Endothelial cell of umbilical vein (primary cell): Measurements from ENCODE around the gene HIP1. TPM values are rescaled to one million over a fixed set of nuclear protein-coding genes. Genes with fewer than 3 reads are reported as not detected.

Experiments used
- BruUV-seq: library from RNA; stranded (reverse); fragments of 400-500 nt; replicated peaks from 2 replicates; lab custom pipeline; 2021; lab: Mats Ljungman, UMichigan
- CTCF ChIA-PET: fragments of 300-600, 350-600 bp; sonication (Branson Sonifier 250); formaldehyde crosslinking; loops from one replicate; lab custom pipeline; 2021; ENCODE audit warnings: antibody characterized with exemption, inconsistent platforms; lab: Charles Lee
- POLR2A ChIA-PET: fragments of 300-600, 350-600 bp; sonication (Branson Sonifier 250); formaldehyde crosslinking; loops from one replicate; lab custom pipeline; 2021; ENCODE audit warnings: antibody characterized with exemption, inconsistent platforms; lab: Charles Lee
- DNase-seq: peaks from one replicate; pipeline ENCODE4 v3.0.0-alpha.2; 2011; ENCODE audit warnings: low read depth, low spot score
- FAIRE-seq: peaks from 2 replicates; lab custom pipeline; 2011; peaks lifted over from hg19 to GRCh38; lab: Jason Lieb, UNC
- H2AFZ ChIP-seq: 2 replicates; pipeline ENCODE4 v1.6.0; 2012; ENCODE audit warnings: low read depth, low read length, control low read depth, inconsistent platforms
- H3K27ac ChIP-seq: 2 replicates; pipeline ENCODE4 v1.5.1; 2011; ENCODE audit warnings: low read depth, mild to moderate bottlenecking, control low read depth, low read length, moderate library complexity; ENCODE audit not compliant: insufficient read depth
- H3K27me3 ChIP-seq, 2 experiments: 2 replicates each; pipeline versions ENCODE4 v1.6.0 to v1.6.1; 2011; ENCODE audit warnings: low read length in 2 of 2, mixed read lengths in 1 of 2; ENCODE audit not compliant: control insufficient read depth in 2 of 2, insufficient read depth in 2 of 2
- H3K36me3 ChIP-seq, 2 experiments: 2 replicates in 1 of 2; 3 replicates in 1 of 2; pipeline ENCODE4 v1.5.1; 2011; ENCODE audit warnings: low read length in 2 of 2, mild to moderate bottlenecking in 1 of 2, moderate library complexity in 1 of 2; ENCODE audit not compliant: control insufficient read depth in 2 of 2, insufficient read depth in 2 of 2; ENCODE audit errors: extremely low read depth in 1 of 2
- H3K4me1 ChIP-seq: 3 replicates; pipeline ENCODE4 v1.5.1; 2011; ENCODE audit warnings: mild to moderate bottlenecking, low read length; ENCODE audit not compliant: control insufficient read depth, insufficient read depth; ENCODE audit errors: extremely low read depth
- H3K4me2 ChIP-seq: 2 replicates; pipeline ENCODE4 v1.6.1; 2011; ENCODE audit warnings: low read length, control low read depth, mixed read lengths; ENCODE audit not compliant: insufficient read depth
- H3K4me3 ChIP-seq, 3 experiments: fragments of 200-600 bp in 1 of 3; sonication (generic), shearing (Covaris generic) in 1 of 3; replicated peaks in 1 of 3; 2 replicates each; pipeline ENCODE4 v1.5.1; 2011 to 2016; ENCODE audit warnings: control low read depth in 3 of 3, low read length in 3 of 3, mild to moderate bottlenecking in 2 of 3, inconsistent platforms in 1 of 3, low read depth in 1 of 3, moderate library complexity in 1 of 3; ENCODE audit not compliant: insufficient read depth in 1 of 3
- H3K79me2 ChIP-seq: 2 replicates; pipeline ENCODE4 v1.6.0; 2012; ENCODE audit warnings: low read length, inconsistent platforms; ENCODE audit not compliant: control insufficient read depth, insufficient read depth
- H3K9ac ChIP-seq: replicated peaks from 2 replicates; pipeline ENCODE3; 2011; ENCODE audit warnings: low read length, control low read depth; ENCODE audit not compliant: insufficient read depth; ENCODE audit errors: extremely low read depth
- H3K9me1 ChIP-seq: replicated peaks from 3 replicates; pipeline ENCODE4 v1.6.0; 2011; ENCODE audit warnings: mild to moderate bottlenecking, low read length; ENCODE audit not compliant: control insufficient read depth, insufficient read depth; ENCODE audit errors: extremely low read depth
- H3K9me3 ChIP-seq: replicated peaks from 2 replicates; pipeline ENCODE4 v1.5.1; 2012; ENCODE audit warnings: low read length, inconsistent platforms; ENCODE audit not compliant: control insufficient read depth, insufficient read depth
- H4K20me1 ChIP-seq: replicated peaks from 2 replicates; pipeline ENCODE3; 2011; ENCODE audit warnings: mild to moderate bottlenecking, low read length; ENCODE audit not compliant: control insufficient read depth, insufficient read depth; ENCODE audit errors: extremely low read depth
- CTCF ChIP-seq, 2 donors: IDR thresholded peaks; 1 replicate in 1 of 2; 2 replicates in 1 of 2; pipeline ENCODE4 v1.5.1; 2011; ENCODE audit warnings: low read length in 2 of 2, mild to moderate bottlenecking in 2 of 2, moderate library complexity in 2 of 2, control low read depth in 1 of 2, inconsistent platforms in 1 of 2, low read depth in 1 of 2; ENCODE audit not compliant: insufficient read depth in 1 of 2; ENCODE audit errors: extremely low read depth in 1 of 2
- EZH2 ChIP-seq: IDR thresholded peaks from 2 replicates; pipeline ENCODE4 v1.6.1; 2012; ENCODE audit warnings: borderline replicate concordance, low read depth, mild to moderate bottlenecking, moderate library complexity, low read length, inconsistent platforms; ENCODE audit not compliant: severe bottlenecking
- FOS ChIP-seq: IDR thresholded peaks from 2 replicates; pipeline ENCODE4 v1.6.1; 2011; ENCODE audit warnings: mild to moderate bottlenecking, low read length, moderate library complexity, borderline replicate concordance; ENCODE audit not compliant: insufficient read depth
- GATA2 ChIP-seq: IDR thresholded peaks from 2 replicates; pipeline ENCODE4 v1.7.0; 2011; ENCODE audit warnings: low read depth, mild to moderate bottlenecking, moderate library complexity, mixed read lengths, low read length; ENCODE audit not compliant: insufficient read length, insufficient read depth
- JUN ChIP-seq: IDR thresholded peaks from 2 replicates; pipeline ENCODE4 v1.6.1; 2011; ENCODE audit warnings: borderline replicate concordance, low read depth; ENCODE audit not compliant: insufficient read length, insufficient read depth
- MAX ChIP-seq: IDR thresholded peaks from 2 replicates; pipeline ENCODE4 v1.6.1; 2011; ENCODE audit not compliant: insufficient read depth, insufficient read length
- MYC ChIP-seq: IDR thresholded peaks from one replicate; pipeline ENCODE4 v1.6.1; 2011; ENCODE audit warnings: mild to moderate bottlenecking, low read depth, low read length
- POLR2A ChIP-seq: IDR thresholded peaks from 2 replicates; pipeline ENCODE4 v1.6.1; 2012; ENCODE audit warnings: low read depth, mild to moderate bottlenecking, control low read depth, low read length
- POLR2AphosphoS5 ChIP-seq: IDR thresholded peaks from 2 replicates; pipeline ENCODE4 v1.6.1; 2012; ENCODE audit warnings: low read depth, mild to moderate bottlenecking, control low read depth, low read length, moderate library complexity; ENCODE audit not compliant: insufficient read depth
- dilution Hi-C: fragments of 300-500 bp; cut with MboI; formaldehyde crosslinking; loops from one replicate; pipeline ENCODE4 v1.15.0; 2019; ENCODE audit warnings: low sequenced_read_pairs; ENCODE audit not compliant: extremely low pct_ligation_motif_present
- intact Hi-C: fragments of 100-400 bp; cut with micrococcal nuclease; formaldehyde crosslinking; loops from one replicate; pipeline ENCODE4 v1.10.0; 2022
- polyA plus RNA-seq, 4 experiments: library from polyadenylated mRNA; depleted of rRNA in 3 of 4; stranded (reverse) in 3 of 4; unstranded in 1 of 4; fragments of >200 nt; gene quantifications; 2 replicates each; pipeline versions ENCODE4 v1.2.1 to v1.2.3, GENCODE V29; 2011 to 2012; ENCODE audit warnings: missing spikeins in 1 of 4
- total RNA-seq: library from RNA; stranded (reverse); gene quantifications from 2 replicates; pipeline ENCODE4 v1.2.3, GENCODE V29; 2021

The HIP1 gene
- total and polyA plus RNA-seq, 2 donors (not counting 3 experiments of a cell fraction or from before 2014, with no cell fraction given): 23.7 to 47.6 TPM

- no peaks in the 10 kb centered on the region for H4K20me1 ChIP-seq
- H3K4me1 ChIP-seq: no peaks in the 10 kb centered on the region
- no peak overlapping the region for H3K4me2 ChIP-seq
- no TSS peak for BruUV-seq
- H3K9me3 ChIP-seq: no peaks in the 10 kb centered on the region
- H2AFZ ChIP-seq: no peak overlapping the region
- no peaks in the 10 kb centered on the region for H3K9me1 ChIP-seq
- no peak for FAIRE-seq
- H3K36me3 ChIP-seq: no peaks in the 10 kb centered on the region
- no peak for DNase-seq
- CTCF ChIA-PET: interaction anchor here (0.7 to 1.7 kb wide), 2 partner anchors 22 to 24 kb away, joined by 3 read pairs; no protein-coding TSS in a partner anchor
- TF ChIP-seq GATA2 (no peak), JUN (no peak), POLR2AphosphoS5 (no peak), MYC (no peak), CTCF (IDR thresholded peaks at IDR 0.05; ENCODE audit: extremely low read depth in 1 of 2, insufficient read depth in 1 of 2, low read depth in 1 of 2, low read length in 2 of 2) (no peak), POLR2A (no peak), EZH2 (no peak), MAX (no peak), FOS (no peak)
- intact Hi-C loops: no loop called here
- H3K9ac ChIP-seq: no peak overlapping the region
- H3K79me2 ChIP-seq: no peaks in the 10 kb centered on the region
- H3K27me3 ChIP-seq: no peaks in the 10 kb centered on the region
- no peak overlapping the region for H3K27ac ChIP-seq
- H3K4me3 ChIP-seq: no peak overlapping the region
- dilution Hi-C loops: no loop called here
- POLR2A ChIA-PET: no interaction called here
Measured at GRCh38 chr7:75715864-75716263, 22.9 kb downstream of the HIP1 start.
